SK-N-SH (cell line): Measurements from ENCODE around the gene PHIP. TPM values are rescaled to one million over a fixed set of nuclear protein-coding genes. Genes with fewer than 3 reads are reported as not detected.

ENCODE experiments used
- CTCF ChIA-PET: fragments of 300-600, 350-600 bp; formaldehyde crosslinking; extraction: SDS; loops from one replicate; lab custom pipeline; 2021; lab: Yijun Ruan, JAX
- POLR2A ChIA-PET: fragments of 350-600 bp; sonication (Branson Sonifier 250); formaldehyde crosslinking; extraction: SDS; loops from one replicate; lab custom pipeline; 2020; ENCODE audit warnings: antibody characterized with exemption, inconsistent platforms; lab: Yijun Ruan, JAX
- DNase-seq: peaks from one replicate; pipeline ENCODE4 v3.0.0; 2012
- H2AFZ ChIP-seq: fragments of 200-600 bp; sonication (generic); 2 replicates; pipeline ENCODE4 v1.8.1; 2016; ENCODE audit warnings: antibody characterized with exemption, mild to moderate bottlenecking, low read depth
- H3F3A ChIP-seq: fragments of 200-600 bp; sonication (generic); replicated peaks from 2 replicates; pipeline ENCODE3; 2016; ENCODE audit warnings: antibody characterized with exemption, mild to moderate bottlenecking; ENCODE audit not compliant: insufficient read depth
- H3K27ac ChIP-seq, 2 experiments: fragments of 200-500 bp in 1 of 2; fragments of 200-600 bp in 1 of 2; sonication (Bioruptor generic) in 1 of 2; sonication (generic), shearing (Covaris generic) in 1 of 2; 2 replicates each; pipeline versions ENCODE4 v1.5.1 to v1.6.1; 2014 to 2016; ENCODE audit warnings: low read depth in 2 of 2, inconsistent platforms in 1 of 2, low read length in 1 of 2, mild to moderate bottlenecking in 1 of 2, mixed read lengths in 1 of 2
- H3K27me3 ChIP-seq: fragments of 200-600 bp; sonication (generic), shearing (Covaris generic); 2 replicates; pipeline ENCODE4 v1.6.1; 2016; ENCODE audit warnings: mixed run types; ENCODE audit not compliant: insufficient read depth
- H3K36me3 ChIP-seq, 2 experiments: fragments of 200-500 bp in 1 of 2; fragments of 200-600 bp in 1 of 2; sonication (Bioruptor generic) in 1 of 2; sonication (generic) in 1 of 2; replicated peaks in 1 of 2; 2 replicates each; pipeline versions ENCODE3 to v1.5.1; 2014 to 2016; ENCODE audit warnings: low read length in 1 of 2, mild to moderate bottlenecking in 1 of 2; ENCODE audit not compliant: insufficient read depth in 2 of 2, control insufficient read depth in 1 of 2
- H3K4me1 ChIP-seq, 2 experiments: fragments of 200-500 bp in 1 of 2; fragments of 200-600 bp in 1 of 2; sonication (Bioruptor generic) in 1 of 2; sonication (generic), shearing (Covaris generic) in 1 of 2; 2 replicates each; pipeline versions ENCODE4 v1.5.1 to v1.6.1; 2014 to 2016; ENCODE audit warnings: low read depth in 1 of 2, low read length in 1 of 2, mixed run types in 1 of 2; ENCODE audit not compliant: insufficient read depth in 2 of 2, control insufficient read depth in 1 of 2
- H3K4me2 ChIP-seq: fragments of 200-600 bp; sonication (generic), shearing (Covaris generic); 2 replicates; pipeline ENCODE4 v1.6.1; 2017; ENCODE audit warnings: mixed run types
- H3K4me3 ChIP-seq, 2 experiments: fragments of 200-500 bp in 1 of 2; fragments of 200-600 bp in 1 of 2; sonication (Bioruptor generic) in 1 of 2; sonication (generic), shearing (Covaris generic) in 1 of 2; 2 replicates each; pipeline versions ENCODE4 v1.5.1 to v1.8.1; 2014 to 2016; ENCODE audit warnings: low read depth in 2 of 2, inconsistent platforms in 1 of 2, low read length in 1 of 2, mild to moderate bottlenecking in 1 of 2, mixed read lengths in 1 of 2, moderate library complexity in 1 of 2
- H3K79me2 ChIP-seq: fragments of 200-600 bp; sonication (generic); 2 replicates; pipeline ENCODE4 v1.8.1; 2017; ENCODE audit warnings: mild to moderate bottlenecking; ENCODE audit not compliant: insufficient read depth
- H3K9ac ChIP-seq: fragments of 200-600 bp; sonication (generic); 2 replicates; pipeline ENCODE4 v1.6.1; 2017; ENCODE audit warnings: mixed run types
- H3K9me2 ChIP-seq: fragments of 200-600 bp; sonication (generic); 2 replicates; pipeline ENCODE4 v1.6.1; 2017; ENCODE audit warnings: mixed run types
- H3K9me3 ChIP-seq: fragments of 200-600 bp; sonication (generic); 2 replicates; pipeline ENCODE4 v1.6.1; 2017; ENCODE audit warnings: mixed run types, mild to moderate bottlenecking, moderate library complexity
- H4K20me1 ChIP-seq: fragments of 200-600 bp; sonication (generic); 2 replicates; pipeline ENCODE4 v1.6.1; 2017; ENCODE audit warnings: mild to moderate bottlenecking, mixed run types; ENCODE audit not compliant: insufficient read depth
- ELF1 ChIP-seq: IDR thresholded peaks from 2 replicates; pipeline ENCODE4 v1.4.0; 2012
- EP300 ChIP-seq, 2 experiments: IDR thresholded peaks; 2 replicates each; pipeline versions ENCODE4 v1.4.0 to v1.6.1; 2012; ENCODE audit warnings: borderline replicate concordance in 1 of 2, low read depth in 1 of 2, low read length in 1 of 2
- FOXJ3 ChIP-seq: sonication (generic); formaldehyde crosslinking; IDR thresholded peaks from 2 replicates; pipeline ENCODE4 v1.5.1; 2020; ENCODE audit warnings: mild to moderate bottlenecking, missing genetic modification reagents
- GABPA ChIP-seq: IDR thresholded peaks from 2 replicates; pipeline ENCODE4 v1.4.0; 2012; ENCODE audit warnings: low read depth, mild to moderate bottlenecking
- GATA2 ChIP-seq: sonication (generic); formaldehyde crosslinking; IDR thresholded peaks from 2 replicates; pipeline ENCODE4 v1.5.0; 2020; ENCODE audit warnings: mild to moderate bottlenecking, missing genetic modification reagents
- NRF1 ChIP-seq: IDR thresholded peaks from 2 replicates; pipeline ENCODE4 v1.6.1; 2012; ENCODE audit warnings: low read depth, mild to moderate bottlenecking, low read length
- RAD21 ChIP-seq: IDR thresholded peaks from 2 replicates; pipeline ENCODE4 v1.6.1; 2012; ENCODE audit warnings: mild to moderate bottlenecking, low read length
- SIN3A ChIP-seq: IDR thresholded peaks from 2 replicates; pipeline ENCODE4 v1.6.1; 2012; ENCODE audit warnings: low read depth, mild to moderate bottlenecking, low read length, moderate library complexity, borderline replicate concordance
- TAF1 ChIP-seq: IDR thresholded peaks from 2 replicates; pipeline ENCODE4 v1.6.1; 2012; ENCODE audit warnings: low read depth, mild to moderate bottlenecking, low read length, moderate library complexity, borderline replicate concordance
- TCF12 ChIP-seq: IDR thresholded peaks from 2 replicates; pipeline ENCODE4 v1.4.0; 2012
- WGBS: methylation state at CpG from one replicate; pipeline ENCODE4 v1.1.6; 2017; ENCODE audit warnings: low lambda C conversion rate; 5-methylcytosine and 5-hydroxymethylcytosine counted together
- polyA plus RNA-seq, 3 experiments: library from polyadenylated mRNA; depleted of rRNA; stranded (reverse); fragments of >200 nt; gene quantifications; 2 replicates each; pipeline ENCODE4 v1.2.3, GENCODE V29; 2012
- TF ChIP-seq, protein P1 (sequence below): fragments of 200-600 bp; sonication (generic); IDR thresholded peaks from 2 replicates; pipeline ENCODE4 v1.6.1; 2017; ENCODE audit warnings: antibody characterized with exemption, mild to moderate bottlenecking, moderate library complexity
- TF ChIP-seq, protein P2 (sequence below): IDR thresholded peaks from 2 replicates; pipeline ENCODE4 v1.6.1; 2012; ENCODE audit warnings: mild to moderate bottlenecking, low read depth, low read length, moderate library complexity
- TF ChIP-seq, protein P3 (sequence below): IDR thresholded peaks from 2 replicates; pipeline ENCODE4 v1.4.0; 2012; ENCODE audit warnings: low read depth

PHIP gene
- polyA plus RNA-seq, 1 of the 3 experiments (the other 2 are of a cell fraction), result 1.7 TPM

DNA sequence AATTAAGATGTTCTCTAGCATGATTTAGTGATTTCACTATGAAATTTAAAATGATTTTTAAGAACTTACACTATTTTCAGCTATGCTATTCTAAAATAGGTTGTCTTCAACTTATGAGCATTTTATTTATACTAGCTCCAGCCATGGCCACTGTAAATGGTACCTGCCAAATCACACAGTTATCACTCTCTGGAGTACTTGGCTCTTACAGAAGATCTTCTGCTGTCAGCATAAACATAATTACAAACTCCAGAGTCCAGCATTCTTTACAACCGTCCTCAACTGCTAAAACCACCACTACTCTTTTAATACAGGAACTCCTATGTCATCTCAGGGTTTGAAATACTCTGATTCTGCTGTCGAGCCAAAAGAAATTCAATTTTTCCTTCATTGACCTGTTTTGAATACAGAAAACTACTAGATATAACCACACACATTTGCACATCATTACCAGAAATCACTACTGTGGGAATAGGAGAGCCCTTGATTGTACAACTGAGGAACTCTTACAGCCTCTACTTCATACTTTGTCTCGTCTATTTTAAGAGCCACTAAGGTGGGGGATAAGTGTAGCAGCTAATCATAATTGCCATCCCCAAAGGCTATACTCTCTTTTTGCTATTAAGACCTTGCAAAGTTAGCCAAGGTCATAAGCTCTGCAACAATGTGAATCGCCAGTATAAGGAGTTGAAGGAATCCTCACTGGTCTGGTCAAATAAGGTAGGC, 93.7 kb downstream of the PHIP start:
- no peak for DNase-seq
- H3K36me3 ChIP-seq, result peaks cover 76 to 79% of the 10 kb centered on the region in 2 experiments
- H3K27ac ChIP-seq, result no peak overlapping the region
- TF ChIP-seq RAD21 (no peak), GATA2 (CRISPR knock-in tag) (no peak), TCF12 (no peak), GABPA (no peak), ELF1 (no peak), SIN3A (no peak), FOXJ3 (CRISPR knock-in tag) (no peak), TAF1 (no peak), EP300 (IDR thresholded peaks at IDR 0.05; ENCODE audit: borderline replicate concordance in 1 of 2, low read depth in 1 of 2, low read length in 1 of 2) (no peak), NRF1 (no peak)
- TF ChIP-seq, protein P1, sequence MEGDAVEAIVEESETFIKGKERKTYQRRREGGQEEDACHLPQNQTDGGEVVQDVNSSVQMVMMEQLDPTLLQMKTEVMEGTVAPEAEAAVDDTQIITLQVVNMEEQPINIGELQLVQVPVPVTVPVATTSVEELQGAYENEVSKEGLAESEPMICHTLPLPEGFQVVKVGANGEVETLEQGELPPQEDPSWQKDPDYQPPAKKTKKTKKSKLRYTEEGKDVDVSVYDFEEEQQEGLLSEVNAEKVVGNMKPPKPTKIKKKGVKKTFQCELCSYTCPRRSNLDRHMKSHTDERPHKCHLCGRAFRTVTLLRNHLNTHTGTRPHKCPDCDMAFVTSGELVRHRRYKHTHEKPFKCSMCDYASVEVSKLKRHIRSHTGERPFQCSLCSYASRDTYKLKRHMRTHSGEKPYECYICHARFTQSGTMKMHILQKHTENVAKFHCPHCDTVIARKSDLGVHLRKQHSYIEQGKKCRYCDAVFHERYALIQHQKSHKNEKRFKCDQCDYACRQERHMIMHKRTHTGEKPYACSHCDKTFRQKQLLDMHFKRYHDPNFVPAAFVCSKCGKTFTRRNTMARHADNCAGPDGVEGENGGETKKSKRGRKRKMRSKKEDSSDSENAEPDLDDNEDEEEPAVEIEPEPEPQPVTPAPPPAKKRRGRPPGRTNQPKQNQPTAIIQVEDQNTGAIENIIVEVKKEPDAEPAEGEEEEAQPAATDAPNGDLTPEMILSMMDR, result no peak
- TF ChIP-seq, protein P2, sequence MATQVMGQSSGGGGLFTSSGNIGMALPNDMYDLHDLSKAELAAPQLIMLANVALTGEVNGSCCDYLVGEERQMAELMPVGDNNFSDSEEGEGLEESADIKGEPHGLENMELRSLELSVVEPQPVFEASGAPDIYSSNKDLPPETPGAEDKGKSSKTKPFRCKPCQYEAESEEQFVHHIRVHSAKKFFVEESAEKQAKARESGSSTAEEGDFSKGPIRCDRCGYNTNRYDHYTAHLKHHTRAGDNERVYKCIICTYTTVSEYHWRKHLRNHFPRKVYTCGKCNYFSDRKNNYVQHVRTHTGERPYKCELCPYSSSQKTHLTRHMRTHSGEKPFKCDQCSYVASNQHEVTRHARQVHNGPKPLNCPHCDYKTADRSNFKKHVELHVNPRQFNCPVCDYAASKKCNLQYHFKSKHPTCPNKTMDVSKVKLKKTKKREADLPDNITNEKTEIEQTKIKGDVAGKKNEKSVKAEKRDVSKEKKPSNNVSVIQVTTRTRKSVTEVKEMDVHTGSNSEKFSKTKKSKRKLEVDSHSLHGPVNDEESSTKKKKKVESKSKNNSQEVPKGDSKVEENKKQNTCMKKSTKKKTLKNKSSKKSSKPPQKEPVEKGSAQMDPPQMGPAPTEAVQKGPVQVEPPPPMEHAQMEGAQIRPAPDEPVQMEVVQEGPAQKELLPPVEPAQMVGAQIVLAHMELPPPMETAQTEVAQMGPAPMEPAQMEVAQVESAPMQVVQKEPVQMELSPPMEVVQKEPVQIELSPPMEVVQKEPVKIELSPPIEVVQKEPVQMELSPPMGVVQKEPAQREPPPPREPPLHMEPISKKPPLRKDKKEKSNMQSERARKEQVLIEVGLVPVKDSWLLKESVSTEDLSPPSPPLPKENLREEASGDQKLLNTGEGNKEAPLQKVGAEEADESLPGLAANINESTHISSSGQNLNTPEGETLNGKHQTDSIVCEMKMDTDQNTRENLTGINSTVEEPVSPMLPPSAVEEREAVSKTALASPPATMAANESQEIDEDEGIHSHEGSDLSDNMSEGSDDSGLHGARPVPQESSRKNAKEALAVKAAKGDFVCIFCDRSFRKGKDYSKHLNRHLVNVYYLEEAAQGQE, result no peak
- TF ChIP-seq, protein P3, sequence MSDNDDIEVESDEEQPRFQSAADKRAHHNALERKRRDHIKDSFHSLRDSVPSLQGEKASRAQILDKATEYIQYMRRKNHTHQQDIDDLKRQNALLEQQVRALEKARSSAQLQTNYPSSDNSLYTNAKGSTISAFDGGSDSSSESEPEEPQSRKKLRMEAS, result no peak
- H3K9me2 ChIP-seq, result no peaks in the 10 kb centered on the region; the same call in 1 of the 2 replicates
- POLR2A ChIA-PET, result no interaction called here
- no peaks in the 10 kb centered on the region for H3K9me3 ChIP-seq
- no peak overlapping the region for H2AFZ ChIP-seq
- no peaks in the 10 kb centered on the region for H3K79me2 ChIP-seq
- CTCF ChIA-PET, result no interaction called here
- H3F3A ChIP-seq, result no peaks in the 10 kb centered on the region
- no peaks in the 10 kb centered on the region for H4K20me1 ChIP-seq
- no peak overlapping the region for H3K9ac ChIP-seq
- H3K27me3 ChIP-seq, result no peaks in the 10 kb centered on the region
- H3K4me1 ChIP-seq, result no peaks in the 10 kb centered on the region
- no peak overlapping the region for H3K4me3 ChIP-seq
- H3K4me2 ChIP-seq, result no peak overlapping the region
- WGBS, result 96% methylated on average over 4 of the region's 4 CpGs
